KMS-11 (cell line): ENCODE results near the gene MMS19.
"Not testable (repeated sequence)": the region's sequence is repeated elsewhere in the genome, so short reads cannot be mapped to it uniquely, and the experiment has no call there.

Experiments
- H2AFZ ChIP-seq: fragments of 200-600 bp; sonication (generic); 2 replicates; pipeline ENCODE4 v1.6.1; 2016; ENCODE audit warnings: antibody characterized with exemption, mixed run types, low read depth
- H3K27ac ChIP-seq: fragments of 200-600 bp; sonication (generic); 2 replicates; pipeline ENCODE4 v1.6.1; 2016; ENCODE audit warnings: mild to moderate bottlenecking, mixed run types
- H3K27me3 ChIP-seq: fragments of 200-600 bp; sonication (generic); 2 replicates; pipeline ENCODE4 v1.6.1; 2017; ENCODE audit warnings: mild to moderate bottlenecking, low read depth, mixed run types, moderate library complexity; ENCODE audit not compliant: insufficient read depth
- H3K36me3 ChIP-seq: fragments of 200-600 bp; sonication (generic); 2 replicates; pipeline ENCODE4 v1.6.1; 2017; ENCODE audit warnings: mild to moderate bottlenecking, mixed run types; ENCODE audit not compliant: insufficient read depth
- H3K4me1 ChIP-seq: fragments of 200-600 bp; sonication (generic); 2 replicates; pipeline ENCODE4 v1.6.1; 2016; ENCODE audit warnings: mild to moderate bottlenecking, low read depth, mixed run types; ENCODE audit not compliant: poor library complexity, severe bottlenecking
- H3K4me2 ChIP-seq: fragments of 200-600 bp; sonication (generic); 2 replicates; pipeline ENCODE4 v1.7.0; 2016; ENCODE audit warnings: mild to moderate bottlenecking, mixed run types
- H3K4me3 ChIP-seq: fragments of 200-600 bp; sonication (generic); IDR thresholded peaks from 2 replicates; pipeline ENCODE4 v1.6.1; 2017; ENCODE audit warnings: low read depth, low read length, mixed read lengths; ENCODE audit not compliant: insufficient read depth
- H3K79me2 ChIP-seq: fragments of 200-600 bp; sonication (generic); 2 replicates; pipeline ENCODE4 v1.6.1; 2016; ENCODE audit warnings: low read depth, mixed run types; ENCODE audit not compliant: insufficient read depth
- H3K9ac ChIP-seq: fragments of 200-600 bp; sonication (generic); 2 replicates; pipeline ENCODE4 v1.6.1; 2016; ENCODE audit warnings: mild to moderate bottlenecking, mixed run types
- H4K20me1 ChIP-seq: fragments of 200-600 bp; sonication (generic); 2 replicates; pipeline ENCODE4 v1.6.1; 2016; ENCODE audit warnings: mild to moderate bottlenecking, mixed run types; ENCODE audit not compliant: insufficient read depth
- TF ChIP-seq, protein P1 (sequence below): fragments of 200-600 bp; sonication (generic); conservative IDR thresholded peaks from 2 replicates; pipeline ENCODE4 v1.6.1; 2017; ENCODE audit warnings: low read depth, mild to moderate bottlenecking, antibody characterized with exemption, low read length, moderate library complexity, mixed read lengths

The MMS19 gene

DNA sequence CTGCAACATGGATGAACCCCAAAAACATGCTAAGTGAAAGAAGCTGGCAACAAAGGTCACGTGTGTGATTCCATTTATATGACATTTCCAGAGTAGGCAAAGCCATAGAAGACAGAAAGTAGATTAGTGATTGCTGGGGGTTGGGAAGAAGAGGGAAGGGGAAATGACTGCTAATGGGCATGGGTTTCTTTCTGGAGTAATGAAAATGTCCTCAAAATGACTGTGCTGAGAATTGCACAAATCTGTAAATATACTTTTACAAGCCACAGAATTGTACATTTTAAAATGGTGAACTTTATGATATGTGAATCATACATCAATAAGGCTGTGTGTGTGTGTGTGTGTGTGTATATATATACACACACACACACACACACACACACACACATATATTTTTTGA lies 15.8 kb downstream of the MMS19 start:
- peaks cover 11% of the 10 kb centered on the region for H3K4me1 ChIP-seq
- H3K79me2 ChIP-seq = peaks cover 20% of the 10 kb centered on the region
- TF ChIP-seq, protein P1, sequence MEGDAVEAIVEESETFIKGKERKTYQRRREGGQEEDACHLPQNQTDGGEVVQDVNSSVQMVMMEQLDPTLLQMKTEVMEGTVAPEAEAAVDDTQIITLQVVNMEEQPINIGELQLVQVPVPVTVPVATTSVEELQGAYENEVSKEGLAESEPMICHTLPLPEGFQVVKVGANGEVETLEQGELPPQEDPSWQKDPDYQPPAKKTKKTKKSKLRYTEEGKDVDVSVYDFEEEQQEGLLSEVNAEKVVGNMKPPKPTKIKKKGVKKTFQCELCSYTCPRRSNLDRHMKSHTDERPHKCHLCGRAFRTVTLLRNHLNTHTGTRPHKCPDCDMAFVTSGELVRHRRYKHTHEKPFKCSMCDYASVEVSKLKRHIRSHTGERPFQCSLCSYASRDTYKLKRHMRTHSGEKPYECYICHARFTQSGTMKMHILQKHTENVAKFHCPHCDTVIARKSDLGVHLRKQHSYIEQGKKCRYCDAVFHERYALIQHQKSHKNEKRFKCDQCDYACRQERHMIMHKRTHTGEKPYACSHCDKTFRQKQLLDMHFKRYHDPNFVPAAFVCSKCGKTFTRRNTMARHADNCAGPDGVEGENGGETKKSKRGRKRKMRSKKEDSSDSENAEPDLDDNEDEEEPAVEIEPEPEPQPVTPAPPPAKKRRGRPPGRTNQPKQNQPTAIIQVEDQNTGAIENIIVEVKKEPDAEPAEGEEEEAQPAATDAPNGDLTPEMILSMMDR = no peak
- H3K4me3 ChIP-seq = no peak overlapping the region
- no peak overlapping the region for H3K9ac ChIP-seq
- no peaks in the 10 kb centered on the region; the same call in 1 of the 2 replicates for H3K36me3 ChIP-seq
- no peak overlapping the region for H3K27ac ChIP-seq
- no peak overlapping the region for H3K4me2 ChIP-seq
- H4K20me1 ChIP-seq = peaks cover 7% of the 10 kb centered on the region; the same call in 1 of the 2 replicates
- H2AFZ ChIP-seq = no peak overlapping the region
- H3K27me3 ChIP-seq = no peaks in the 10 kb centered on the region

DNA sequence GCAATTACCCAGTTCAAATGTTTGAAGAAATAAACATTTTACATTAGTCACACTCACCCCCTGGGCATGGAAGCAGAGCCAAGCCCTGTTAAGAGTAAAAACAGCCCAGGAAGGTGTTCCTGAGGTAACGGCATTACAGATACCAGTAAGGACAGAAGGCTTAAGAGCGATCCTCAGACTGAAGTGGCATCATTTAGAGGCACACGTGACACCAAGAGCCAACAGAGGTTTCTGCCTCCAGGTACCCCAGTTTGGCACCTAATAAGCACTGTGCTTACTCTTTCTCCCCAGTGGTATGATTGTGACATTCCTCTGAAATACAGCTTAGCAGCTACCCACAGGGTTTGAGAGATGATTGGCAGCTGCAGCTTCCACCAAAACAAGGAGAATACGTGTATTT lies 17.2 kb downstream of the MMS19 start:
- peaks cover under 1% of the 10 kb centered on the region; the same call in 1 of the 2 replicates for H3K36me3 ChIP-seq
- H3K9ac ChIP-seq = no peak overlapping the region
- TF ChIP-seq, protein P1 = no peak
- peaks cover 4% of the 10 kb centered on the region; the same call in 1 of the 2 replicates for H4K20me1 ChIP-seq
- no peak overlapping the region for H3K4me3 ChIP-seq
- H2AFZ ChIP-seq = no peak overlapping the region
- H3K27me3 ChIP-seq = no peaks in the 10 kb centered on the region
- H3K4me1 ChIP-seq = peaks cover under 1% of the 10 kb centered on the region
- H3K79me2 ChIP-seq = peaks cover 16% of the 10 kb centered on the region; the same call in 1 of the 2 replicates
- H3K4me2 ChIP-seq = no peak overlapping the region
- no peak overlapping the region for H3K27ac ChIP-seq

DNA sequence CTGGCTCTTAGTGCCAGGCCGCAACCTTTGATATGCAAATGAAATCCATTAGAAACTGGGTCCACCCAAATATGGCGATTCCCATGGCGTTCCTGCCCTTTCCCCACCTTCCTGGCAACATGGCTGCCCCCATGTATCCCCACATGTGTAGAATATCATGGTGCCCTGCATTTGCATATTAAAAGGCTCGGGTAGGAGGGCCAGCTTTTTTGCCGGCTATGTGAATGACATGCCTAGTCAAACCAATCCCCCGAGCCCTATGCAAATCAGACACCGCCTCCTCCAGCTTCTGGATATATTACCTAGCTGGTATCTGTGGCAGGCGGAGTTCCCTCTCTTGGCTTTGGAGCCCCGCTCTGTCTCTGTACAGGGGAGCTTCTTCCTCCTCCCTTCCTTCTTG lies 18.3 kb downstream of the MMS19 start:
- Histone ChIP-seq H3K79me2 (peaks cover 5% of the 10 kb centered on the region; the same call in 1 of the 2 replicates), H3K4me2 (no peak overlapping the region), H3K4me3 (no peak overlapping the region), H3K9ac (no peak overlapping the region), H3K27ac (no peak overlapping the region), H3K36me3 (peaks cover 8% of the 10 kb centered on the region; the same call in 1 of the 2 replicates), H3K27me3 (no peaks in the 10 kb centered on the region), H4K20me1 (no peaks in the 10 kb centered on the region), H2AFZ (no peak overlapping the region), H3K4me1 (no peaks in the 10 kb centered on the region)
- TF ChIP-seq, protein P1 = no peak

DNA sequence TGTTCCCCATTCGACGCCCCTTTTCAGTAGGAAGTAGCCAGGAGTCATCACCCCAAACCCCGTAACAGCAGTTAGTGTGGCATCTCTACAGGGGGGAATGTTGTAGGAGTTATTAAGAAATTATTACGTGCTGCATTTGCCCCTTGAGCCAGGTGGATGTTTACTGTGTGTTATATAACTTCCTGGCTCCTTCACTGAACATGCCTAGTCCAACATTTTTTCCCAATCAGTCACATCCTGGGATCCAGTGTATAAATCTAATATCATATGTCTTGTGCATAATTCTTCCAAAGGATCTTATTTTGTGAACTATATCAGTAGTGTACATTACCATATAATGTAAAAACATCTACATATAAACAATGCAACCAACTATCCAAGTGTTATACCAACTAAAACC lies 18.8 kb downstream of the MMS19 start:
- not testable (repeated sequence) for H3K36me3 ChIP-seq, H3K9ac ChIP-seq, H3K4me2 ChIP-seq, H3K27ac ChIP-seq, H3K4me1 ChIP-seq, H3K79me2 ChIP-seq, H4K20me1 ChIP-seq, H2AFZ ChIP-seq, H3K4me3 ChIP-seq, H3K27me3 ChIP-seq

DNA sequence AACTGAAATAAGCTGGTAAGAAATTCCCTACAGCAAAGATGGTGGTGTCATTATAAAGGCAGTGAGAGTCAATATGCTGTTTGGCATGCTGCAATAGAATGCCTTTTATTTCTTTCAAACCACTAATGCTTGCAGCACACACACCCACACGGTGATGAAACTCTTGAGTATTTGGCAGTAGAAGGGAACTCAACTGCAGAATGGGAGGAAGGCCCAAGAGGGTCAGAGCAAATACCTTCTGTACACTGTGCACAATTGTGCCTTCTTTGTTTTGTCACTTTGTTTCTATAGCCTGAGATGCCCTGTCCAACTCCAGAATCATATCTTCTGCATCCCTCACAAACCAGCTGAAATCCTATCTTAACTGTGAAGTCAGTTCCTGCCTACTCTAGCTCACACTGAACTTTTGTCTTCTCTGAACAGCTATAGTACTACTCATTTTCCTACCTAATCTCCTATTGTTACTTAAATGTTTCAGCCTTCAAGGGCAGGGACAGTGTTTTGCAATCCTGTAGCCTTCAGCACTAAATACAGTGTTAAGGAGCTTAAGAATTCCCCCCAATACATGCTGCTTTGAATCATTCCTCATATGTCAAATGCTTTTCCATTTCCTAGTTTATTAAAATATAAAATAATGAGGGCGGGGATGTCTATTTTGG lies 22.2 kb downstream of the MMS19 start:
- Histone ChIP-seq H3K4me3 (no peak overlapping the region), H4K20me1 (no peaks in the 10 kb centered on the region), H3K4me2 (no peak overlapping the region), H3K27me3 (no peaks in the 10 kb centered on the region), H3K36me3 (peaks cover 8% of the 10 kb centered on the region; the same call in 1 of the 2 replicates), H3K9ac (no peak overlapping the region), H3K79me2 (no peaks in the 10 kb centered on the region), H3K27ac (no peak overlapping the region), H2AFZ (no peak overlapping the region), H3K4me1 (no peaks in the 10 kb centered on the region)
- TF ChIP-seq, protein P1 = no peak
